ENCODE measurements around the gene SLC7A4. TPM values are rescaled to one million over a fixed set of nuclear protein-coding genes. Genes with fewer than 3 reads are reported as not detected.

The SLC7A4 gene
- total RNA-seq, 4 donors from 2014 or later: 2.5 to 11.7 (median 4.5) TPM

DNA sequence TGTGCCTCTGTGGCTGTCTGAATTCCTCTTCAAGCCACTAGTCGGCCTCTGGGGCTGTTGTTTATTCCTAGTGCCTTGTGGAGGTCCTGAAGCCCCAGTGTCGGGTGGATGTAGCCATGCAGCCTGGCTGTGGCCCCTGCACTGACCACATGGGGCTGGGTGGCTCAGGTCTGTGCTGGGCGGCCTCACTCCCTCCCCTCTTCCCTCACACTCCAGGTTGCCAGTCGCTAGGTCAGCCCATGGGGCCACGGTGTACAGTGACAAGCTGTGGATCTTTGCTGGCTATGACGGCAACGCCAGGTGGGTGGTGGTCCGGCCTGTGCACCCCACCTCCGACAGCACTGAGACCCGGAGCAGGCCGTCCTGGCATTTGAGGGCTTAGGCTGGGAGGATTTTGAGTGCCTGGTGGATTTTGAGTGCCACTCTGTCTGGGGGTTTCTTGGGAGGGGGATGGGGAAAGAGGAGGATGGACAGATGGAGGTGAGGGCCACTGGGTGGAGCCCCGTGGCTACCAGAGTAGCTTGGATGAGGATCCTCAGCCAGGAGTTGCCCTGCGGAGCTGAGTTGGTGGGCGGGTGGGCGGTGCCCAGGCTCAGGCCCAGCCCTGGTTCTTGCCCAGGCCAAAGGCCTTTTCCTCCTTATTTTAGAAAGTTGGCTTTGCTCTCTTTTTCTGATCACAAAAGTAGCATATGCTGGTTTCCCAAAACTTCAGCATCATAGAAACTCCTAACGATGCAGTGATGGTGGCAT lies 43.6 kb downstream of the SLC7A4 start:
- no peak for DNase-seq
- H3K4me3 ChIP-seq: no peak overlapping the region
- H3K4me1 ChIP-seq: peaks cover 0 to 11% (median under 1%) of the 10 kb centered on the region in 3 donors
- no peak overlapping the region for H3K27ac ChIP-seq
- intact Hi-C loops (cut with DNase I): no loop called here
- H3K27me3 ChIP-seq: no peaks in the 10 kb centered on the region
- TF ChIP-seq CTCF (IDR thresholded peaks at IDR 0.05): no peak
- TF ChIP-seq POLR2A (IDR thresholded peaks at IDR 0.05): no peak
- 73 to 81% methylated on average over 4 to 11 of the region's 16 CpGs for WGBS, 2 donors
- peaks cover 8 to 94% (median 22%) of the 10 kb centered on the region in 3 donors for H3K36me3 ChIP-seq
- H3K9me3 ChIP-seq: no peaks in the 10 kb centered on the region

DNA sequence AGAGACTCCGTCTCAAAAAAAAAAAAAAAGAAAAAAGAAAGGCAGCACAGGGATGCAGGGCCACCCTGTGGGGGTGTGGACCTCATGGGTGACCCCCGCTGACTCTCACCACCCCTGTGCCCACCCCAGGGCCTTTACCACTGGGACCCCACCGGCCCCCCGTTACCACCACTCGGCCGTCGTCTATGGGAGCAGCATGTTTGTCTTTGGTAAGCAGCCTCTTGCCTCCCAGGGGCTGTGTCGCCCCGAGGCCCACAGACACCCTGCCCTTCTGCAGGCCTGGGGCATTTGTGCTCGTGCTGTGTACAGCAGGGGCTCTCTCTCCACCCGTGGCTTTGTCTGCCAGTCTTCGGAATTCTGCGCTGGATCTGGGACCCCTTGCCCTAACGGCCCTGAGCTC lies 45.0 kb downstream of the SLC7A4 start:
- H3K4me3 ChIP-seq: no peak overlapping the region
- H3K4me1 ChIP-seq: peaks cover 4 to 25% (median 11%) of the 10 kb centered on the region in 3 donors
- peaks cover 8 to 85% (median 15%) of the 10 kb centered on the region in 3 donors for H3K36me3 ChIP-seq
- intact Hi-C loops (cut with DNase I): no loop called here
- no peaks in the 10 kb centered on the region for H3K27me3 ChIP-seq
- no peaks in the 10 kb centered on the region for H3K9me3 ChIP-seq
- TF ChIP-seq CTCF (IDR thresholded peaks at IDR 0.05) (no peak), POLR2A (IDR thresholded peaks at IDR 0.05) (no peak)
- H3K27ac ChIP-seq: no peak overlapping the region
- no peak for DNase-seq
- WGBS, 2 donors: 84 to 92% methylated on average over 8 to 9 of the region's 14 CpGs

GRCh38 chr22:20986365-20986764 lies 46.0 kb downstream of the SLC7A4 start:
- TF ChIP-seq POLR2A (IDR thresholded peaks at IDR 0.05) (no peak), CTCF (IDR thresholded peaks at IDR 0.05) (no peak)
- H3K36me3 ChIP-seq: peaks cover 5 to 74% (median 8%) of the 10 kb centered on the region in 3 donors
- no peaks in the 10 kb centered on the region for H3K27me3 ChIP-seq
- no peaks in the 10 kb centered on the region for H3K9me3 ChIP-seq
- H3K4me1 ChIP-seq: peaks cover 7 to 29% (median 12%) of the 10 kb centered on the region in 3 donors
- WGBS, 2 donors: 84 to 91% methylated on average over 1 of the region's 1 CpG
- intact Hi-C loops (cut with DNase I): no loop called here
- H3K27ac ChIP-seq: no peak overlapping the region
- DNase-seq: no peak
- no peak overlapping the region for H3K4me3 ChIP-seq

- H3K9me3 ChIP-seq: no peaks in the 10 kb centered on the region
- intact Hi-C loops (cut with DNase I): no loop called here
- TF ChIP-seq POLR2A (IDR thresholded peaks at IDR 0.05) (no peak), CTCF (IDR thresholded peaks at IDR 0.05) (no peak)
- no peaks in the 10 kb centered on the region for H3K27me3 ChIP-seq
- WGBS, 2 donors: 83 to 97% methylated on average over 2 to 3 of the region's 7 CpGs
- H3K27ac ChIP-seq: no peak overlapping the region
- peaks cover 5 to 68% (median 8%) of the 10 kb centered on the region in 3 donors for H3K36me3 ChIP-seq
- H3K4me1 ChIP-seq: peaks cover 12 to 36% (median 17%) of the 10 kb centered on the region in 3 donors
- no peak for DNase-seq
- H3K4me3 ChIP-seq: no peak overlapping the region
Measured at GRCh38 chr22:20985720-20986119, 46.6 kb downstream of the SLC7A4 start.

DNA sequence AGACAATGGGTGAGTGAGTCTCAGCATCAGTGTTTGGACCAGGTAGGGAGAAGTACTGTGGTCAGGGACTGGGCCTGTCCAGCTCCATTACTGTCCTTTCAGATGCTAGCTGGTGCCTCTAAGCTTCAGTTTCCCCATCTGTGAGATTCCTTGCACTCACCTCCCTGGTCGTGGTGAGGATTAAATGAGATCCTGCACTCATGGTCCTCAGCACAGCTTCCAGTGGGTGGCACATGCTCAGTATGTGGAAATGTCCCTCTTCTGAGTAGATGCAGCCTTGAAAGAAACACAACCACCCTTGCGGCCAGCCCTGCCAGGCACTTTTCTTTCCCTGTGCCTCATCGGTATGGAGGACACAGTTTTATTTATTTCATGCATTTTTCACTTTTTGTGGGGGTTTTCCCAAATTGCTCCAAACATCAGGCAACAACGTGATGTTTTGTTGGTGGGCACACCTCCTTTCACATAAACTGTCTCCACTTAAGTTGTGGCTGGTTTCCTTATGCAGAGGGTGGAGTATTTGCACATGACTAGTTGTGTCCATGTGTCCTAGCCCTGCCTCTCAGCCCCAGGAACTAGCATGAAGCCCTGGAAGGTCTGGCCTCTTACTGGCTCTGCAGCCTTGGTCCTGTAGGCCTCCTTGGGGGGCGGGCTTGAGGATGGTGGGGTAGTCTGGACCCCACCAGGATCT lies 49.1 kb downstream of the SLC7A4 start:
- intact Hi-C loops (cut with DNase I): no loop called here
- H3K9me3 ChIP-seq: no peaks in the 10 kb centered on the region
- no peaks in the 10 kb centered on the region for H3K27me3 ChIP-seq
- H3K4me1 ChIP-seq: peaks cover 26 to 54% (median 27%) of the 10 kb centered on the region in 3 donors
- TF ChIP-seq CTCF (IDR thresholded peaks at IDR 0.05) (no peak), POLR2A (IDR thresholded peaks at IDR 0.05) (no peak)
- peaks cover 5 to 44% (median 7%) of the 10 kb centered on the region in 3 donors for H3K36me3 ChIP-seq
- peak overlapping the region; percentile 57 to 91 (median 70) for H3K4me3 ChIP-seq
- DNase-seq: no peak
- H3K27ac ChIP-seq: peak overlapping the region in 2 of 4 donors; percentile 83 to 94
- WGBS, 2 donors: 54 to 79% methylated on average over 4 to 5 of the region's 5 CpGs

All from esophagus squamous epithelium (tissue), 5 donors.